A673 (cell line): ENCODE measurements around the gene STX8.

Experiments used
- EZH2 ChIP-seq: fragments of 200-600 bp; sonication (generic); IDR thresholded peaks from 2 replicates; pipeline ENCODE4 v1.6.1; 2017; ENCODE audit warnings: borderline replicate concordance, low read depth, mild to moderate bottlenecking, mixed read lengths, antibody characterized with exemption, low read length; ENCODE audit not compliant: poor library complexity, severe bottlenecking
- TF ChIP-seq, protein P1 (sequence below): fragments of 300-800, 200-600 bp; sonication (generic); conservative IDR thresholded peaks from 2 replicates; pipeline ENCODE4 v1.5.1; 2017; ENCODE audit warnings: low read depth, mild to moderate bottlenecking, antibody characterized with exemption, low read length, moderate library complexity, mixed read lengths

DNA sequence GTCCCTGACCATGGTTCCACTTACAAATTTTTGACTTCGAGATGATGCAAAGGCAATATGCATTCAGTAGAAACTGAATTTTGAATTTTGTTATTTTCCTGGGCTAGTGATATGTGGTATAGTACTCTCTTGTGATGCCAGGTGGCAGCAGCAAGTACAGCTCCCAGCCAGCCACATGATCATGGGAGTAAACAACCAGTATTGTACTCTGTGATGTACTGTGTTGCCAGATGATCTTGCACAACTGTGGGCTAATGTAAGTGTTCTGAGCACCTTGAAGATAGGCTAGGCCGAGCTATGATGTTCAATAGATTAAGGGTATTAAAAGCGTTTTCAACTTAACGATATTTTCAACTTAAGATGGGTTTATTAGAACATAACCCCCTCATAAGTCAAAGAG is 250.8 kb downstream of the STX8 start:
- TF ChIP-seq, protein P1, sequence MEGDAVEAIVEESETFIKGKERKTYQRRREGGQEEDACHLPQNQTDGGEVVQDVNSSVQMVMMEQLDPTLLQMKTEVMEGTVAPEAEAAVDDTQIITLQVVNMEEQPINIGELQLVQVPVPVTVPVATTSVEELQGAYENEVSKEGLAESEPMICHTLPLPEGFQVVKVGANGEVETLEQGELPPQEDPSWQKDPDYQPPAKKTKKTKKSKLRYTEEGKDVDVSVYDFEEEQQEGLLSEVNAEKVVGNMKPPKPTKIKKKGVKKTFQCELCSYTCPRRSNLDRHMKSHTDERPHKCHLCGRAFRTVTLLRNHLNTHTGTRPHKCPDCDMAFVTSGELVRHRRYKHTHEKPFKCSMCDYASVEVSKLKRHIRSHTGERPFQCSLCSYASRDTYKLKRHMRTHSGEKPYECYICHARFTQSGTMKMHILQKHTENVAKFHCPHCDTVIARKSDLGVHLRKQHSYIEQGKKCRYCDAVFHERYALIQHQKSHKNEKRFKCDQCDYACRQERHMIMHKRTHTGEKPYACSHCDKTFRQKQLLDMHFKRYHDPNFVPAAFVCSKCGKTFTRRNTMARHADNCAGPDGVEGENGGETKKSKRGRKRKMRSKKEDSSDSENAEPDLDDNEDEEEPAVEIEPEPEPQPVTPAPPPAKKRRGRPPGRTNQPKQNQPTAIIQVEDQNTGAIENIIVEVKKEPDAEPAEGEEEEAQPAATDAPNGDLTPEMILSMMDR: no peak
- TF ChIP-seq EZH2: no peak
